DOHH2 (cell line): ENCODE measurements around the gene MEF2A.

Source experiments
- EZH2phosphoT487 ChIP-seq: fragments of 200-600 bp; sonication (generic); IDR thresholded peaks from 2 replicates; pipeline ENCODE4 v1.6.1; 2017; ENCODE audit warnings: borderline replicate concordance, mild to moderate bottlenecking, antibody characterized with exemption, low read length, moderate library complexity, mixed read lengths
- TF ChIP-seq, protein P1 (sequence below): fragments of 200-600 bp; sonication (generic); IDR thresholded peaks from one replicate; pipeline ENCODE4 v1.5.1; 2014; ENCODE audit warnings: antibody characterized with exemption, mild to moderate bottlenecking, low read depth, low read length; ENCODE audit not compliant: poor library complexity, severe bottlenecking

DNA sequence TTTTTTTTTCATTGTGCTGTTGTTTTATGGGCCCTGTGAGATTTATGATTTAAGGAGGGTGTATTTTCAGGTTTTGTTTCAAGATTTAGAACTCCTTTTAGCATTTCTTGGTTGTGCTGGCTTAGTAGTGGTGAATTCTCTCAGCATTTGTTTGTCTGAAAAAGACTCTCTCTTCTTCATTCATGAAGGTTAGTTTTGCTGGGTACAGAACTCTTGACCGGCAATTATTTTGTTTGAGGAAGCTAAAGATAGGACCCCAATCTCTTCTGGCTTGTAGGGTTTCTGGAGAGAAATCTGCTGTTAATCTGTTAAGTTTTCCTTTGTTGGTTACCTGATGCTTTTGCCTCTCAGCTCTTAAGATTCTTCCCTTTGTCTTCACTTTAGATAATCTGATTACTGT lies 120.5 kb downstream of the MEF2A start:
- TF ChIP-seq, protein P1, sequence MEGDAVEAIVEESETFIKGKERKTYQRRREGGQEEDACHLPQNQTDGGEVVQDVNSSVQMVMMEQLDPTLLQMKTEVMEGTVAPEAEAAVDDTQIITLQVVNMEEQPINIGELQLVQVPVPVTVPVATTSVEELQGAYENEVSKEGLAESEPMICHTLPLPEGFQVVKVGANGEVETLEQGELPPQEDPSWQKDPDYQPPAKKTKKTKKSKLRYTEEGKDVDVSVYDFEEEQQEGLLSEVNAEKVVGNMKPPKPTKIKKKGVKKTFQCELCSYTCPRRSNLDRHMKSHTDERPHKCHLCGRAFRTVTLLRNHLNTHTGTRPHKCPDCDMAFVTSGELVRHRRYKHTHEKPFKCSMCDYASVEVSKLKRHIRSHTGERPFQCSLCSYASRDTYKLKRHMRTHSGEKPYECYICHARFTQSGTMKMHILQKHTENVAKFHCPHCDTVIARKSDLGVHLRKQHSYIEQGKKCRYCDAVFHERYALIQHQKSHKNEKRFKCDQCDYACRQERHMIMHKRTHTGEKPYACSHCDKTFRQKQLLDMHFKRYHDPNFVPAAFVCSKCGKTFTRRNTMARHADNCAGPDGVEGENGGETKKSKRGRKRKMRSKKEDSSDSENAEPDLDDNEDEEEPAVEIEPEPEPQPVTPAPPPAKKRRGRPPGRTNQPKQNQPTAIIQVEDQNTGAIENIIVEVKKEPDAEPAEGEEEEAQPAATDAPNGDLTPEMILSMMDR, result no peak
- no peak for TF ChIP-seq EZH2phosphoT487
